ENCODE data around the gene FCER2.
"Not testable (repeated sequence)": the region's sequence is repeated elsewhere in the genome, so short reads cannot be mapped to it uniquely, and the experiment has no call there.

Gene FCER2, protein sequence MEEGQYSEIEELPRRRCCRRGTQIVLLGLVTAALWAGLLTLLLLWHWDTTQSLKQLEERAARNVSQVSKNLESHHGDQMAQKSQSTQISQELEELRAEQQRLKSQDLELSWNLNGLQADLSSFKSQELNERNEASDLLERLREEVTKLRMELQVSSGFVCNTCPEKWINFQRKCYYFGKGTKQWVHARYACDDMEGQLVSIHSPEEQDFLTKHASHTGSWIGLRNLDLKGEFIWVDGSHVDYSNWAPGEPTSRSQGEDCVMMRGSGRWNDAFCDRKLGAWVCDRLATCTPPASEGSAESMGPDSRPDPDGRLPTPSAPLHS

DNA sequence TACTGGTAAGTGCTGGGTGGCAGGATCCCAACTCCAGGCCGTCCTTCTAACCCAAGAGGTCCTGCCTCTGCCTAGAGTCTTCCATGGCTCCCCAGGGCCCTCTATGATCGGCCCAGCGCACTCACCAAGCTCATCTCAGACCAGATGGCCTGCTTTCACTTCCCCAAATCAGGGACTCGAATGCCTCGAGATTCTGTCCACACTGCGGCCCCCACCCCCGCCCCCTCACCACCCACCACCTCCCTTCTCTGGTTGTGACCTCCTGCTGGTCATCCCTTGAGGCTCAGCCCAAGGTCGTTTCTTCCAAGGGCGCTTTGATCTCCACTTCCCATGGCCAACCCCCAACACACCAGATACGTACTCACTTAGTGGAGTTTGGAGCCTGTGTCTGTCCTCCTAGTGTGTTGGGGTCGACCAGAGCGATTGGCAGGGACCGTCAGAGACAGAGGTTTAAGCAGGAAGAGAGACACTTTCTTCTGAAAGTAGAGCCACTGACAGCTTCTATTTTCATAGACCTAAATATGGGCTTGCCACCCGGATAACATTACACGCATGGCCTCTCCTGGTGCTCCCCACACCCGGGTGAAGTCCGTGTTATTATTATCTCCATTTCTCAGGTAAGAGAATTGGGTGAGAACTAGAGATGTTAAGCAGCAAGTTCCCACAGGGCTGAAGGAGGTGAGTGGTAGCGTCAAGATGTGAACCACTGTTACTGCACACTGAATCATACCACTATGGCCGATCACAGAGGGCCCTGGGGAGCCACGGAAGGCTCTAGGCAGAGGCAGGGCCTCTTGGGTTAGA lies at the start of gene FCER2:
Gene FCER2, minus strand, starts transcription at position 478 of the 804 bp plus-strand sequence. CDS start 2,371 bp downstream, outside the sequence.
- TF ChIP-seq, protein P1, sequence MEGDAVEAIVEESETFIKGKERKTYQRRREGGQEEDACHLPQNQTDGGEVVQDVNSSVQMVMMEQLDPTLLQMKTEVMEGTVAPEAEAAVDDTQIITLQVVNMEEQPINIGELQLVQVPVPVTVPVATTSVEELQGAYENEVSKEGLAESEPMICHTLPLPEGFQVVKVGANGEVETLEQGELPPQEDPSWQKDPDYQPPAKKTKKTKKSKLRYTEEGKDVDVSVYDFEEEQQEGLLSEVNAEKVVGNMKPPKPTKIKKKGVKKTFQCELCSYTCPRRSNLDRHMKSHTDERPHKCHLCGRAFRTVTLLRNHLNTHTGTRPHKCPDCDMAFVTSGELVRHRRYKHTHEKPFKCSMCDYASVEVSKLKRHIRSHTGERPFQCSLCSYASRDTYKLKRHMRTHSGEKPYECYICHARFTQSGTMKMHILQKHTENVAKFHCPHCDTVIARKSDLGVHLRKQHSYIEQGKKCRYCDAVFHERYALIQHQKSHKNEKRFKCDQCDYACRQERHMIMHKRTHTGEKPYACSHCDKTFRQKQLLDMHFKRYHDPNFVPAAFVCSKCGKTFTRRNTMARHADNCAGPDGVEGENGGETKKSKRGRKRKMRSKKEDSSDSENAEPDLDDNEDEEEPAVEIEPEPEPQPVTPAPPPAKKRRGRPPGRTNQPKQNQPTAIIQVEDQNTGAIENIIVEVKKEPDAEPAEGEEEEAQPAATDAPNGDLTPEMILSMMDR (IDR thresholded peaks at IDR 0.05): no peak
- no peak for DNase-seq (ENCODE audit: low spot score)
- H3K4me3 ChIP-seq: no peak within 1 kb of the TSS
- H3K27ac ChIP-seq: no peak within 1 kb of the TSS

DNA sequence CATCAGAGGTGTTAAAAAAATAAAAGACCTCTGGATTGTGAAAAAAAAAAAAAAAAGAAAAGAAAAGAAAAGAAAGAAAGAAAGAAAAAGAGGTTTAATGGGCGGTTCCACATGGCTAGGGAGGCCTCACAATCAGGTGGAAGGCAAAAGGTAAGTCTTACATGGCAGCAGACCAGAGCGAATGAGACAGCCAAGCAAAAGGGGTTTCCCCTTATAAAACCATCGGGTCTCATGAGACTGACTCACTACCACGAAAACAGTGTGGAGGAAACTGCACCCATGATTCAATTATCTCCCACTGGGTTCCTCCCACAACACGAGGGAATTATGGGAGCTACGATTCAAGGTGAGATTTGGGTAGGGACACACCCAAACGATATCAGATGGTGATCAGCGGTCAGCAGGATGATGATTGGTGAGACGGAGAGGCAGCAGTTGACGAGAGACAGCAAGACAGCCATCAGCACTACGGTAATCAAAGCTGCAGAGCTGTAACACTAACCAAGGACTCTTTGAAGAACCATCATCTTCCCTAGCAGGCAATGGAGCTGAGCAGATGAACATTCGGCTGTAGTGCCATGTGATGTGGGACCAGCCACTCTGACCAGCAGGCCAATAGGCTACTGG lies 49.3 kb upstream of the FCER2 start:
- DNase-seq (ENCODE audit: low spot score): no peak
- Histone ChIP-seq H3K27ac (no peak overlapping the region), H3K4me3 (no peak overlapping the region)

DNA sequence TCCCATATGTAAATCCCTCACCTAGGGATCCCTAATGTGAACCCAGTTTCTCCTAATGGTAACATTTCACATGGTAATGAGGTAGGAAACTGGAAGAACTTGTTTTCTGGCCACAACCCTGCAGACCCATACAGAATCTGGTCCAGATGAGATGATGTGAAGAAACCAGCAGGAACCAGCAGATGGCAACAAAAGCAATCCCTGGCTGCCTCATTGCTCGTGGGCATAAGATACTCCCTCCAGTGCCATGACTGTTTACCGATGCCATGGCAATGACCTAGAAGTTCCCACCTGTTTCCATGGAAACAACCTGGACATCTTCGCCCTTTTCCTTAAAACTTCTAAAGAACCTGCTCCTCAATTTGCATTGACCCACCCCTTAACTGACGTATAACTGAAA lies 46.8 kb upstream of the FCER2 start:
- TF ChIP-seq, protein P1 (IDR thresholded peaks at IDR 0.05): no peak
- H3K27ac ChIP-seq: no peak overlapping the region
- no peak for DNase-seq (ENCODE audit: low spot score)
- no peak overlapping the region for H3K4me3 ChIP-seq

More for the DNA sequence above, 49.3 kb upstream of the FCER2 start:
- TF ChIP-seq, protein P1 (IDR thresholded peaks at IDR 0.05): no peak

DNA sequence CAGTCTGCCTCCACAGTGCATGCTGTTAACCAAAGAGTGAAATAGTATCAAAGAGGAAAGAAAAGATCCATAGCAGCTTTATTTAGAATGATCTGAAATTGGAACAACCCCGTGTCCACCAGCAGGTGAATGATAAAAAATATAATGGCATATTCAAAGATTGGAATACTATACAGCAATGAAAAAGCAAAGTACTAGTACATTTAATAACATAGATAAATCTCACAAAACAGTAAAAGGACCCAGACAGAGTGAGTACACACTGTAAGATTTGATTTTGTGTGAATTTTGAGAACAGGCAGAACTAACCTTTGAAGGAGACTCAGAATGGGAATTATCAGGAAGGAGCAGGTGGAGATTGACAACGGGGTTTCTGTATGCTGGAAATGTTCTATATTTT lies 46.2 kb upstream of the FCER2 start:
- Histone ChIP-seq H3K27ac (no peak overlapping the region), H3K4me3 (no peak overlapping the region)
- TF ChIP-seq, protein P1 (IDR thresholded peaks at IDR 0.05): no peak
- no peak for DNase-seq (ENCODE audit: low spot score)

DNA sequence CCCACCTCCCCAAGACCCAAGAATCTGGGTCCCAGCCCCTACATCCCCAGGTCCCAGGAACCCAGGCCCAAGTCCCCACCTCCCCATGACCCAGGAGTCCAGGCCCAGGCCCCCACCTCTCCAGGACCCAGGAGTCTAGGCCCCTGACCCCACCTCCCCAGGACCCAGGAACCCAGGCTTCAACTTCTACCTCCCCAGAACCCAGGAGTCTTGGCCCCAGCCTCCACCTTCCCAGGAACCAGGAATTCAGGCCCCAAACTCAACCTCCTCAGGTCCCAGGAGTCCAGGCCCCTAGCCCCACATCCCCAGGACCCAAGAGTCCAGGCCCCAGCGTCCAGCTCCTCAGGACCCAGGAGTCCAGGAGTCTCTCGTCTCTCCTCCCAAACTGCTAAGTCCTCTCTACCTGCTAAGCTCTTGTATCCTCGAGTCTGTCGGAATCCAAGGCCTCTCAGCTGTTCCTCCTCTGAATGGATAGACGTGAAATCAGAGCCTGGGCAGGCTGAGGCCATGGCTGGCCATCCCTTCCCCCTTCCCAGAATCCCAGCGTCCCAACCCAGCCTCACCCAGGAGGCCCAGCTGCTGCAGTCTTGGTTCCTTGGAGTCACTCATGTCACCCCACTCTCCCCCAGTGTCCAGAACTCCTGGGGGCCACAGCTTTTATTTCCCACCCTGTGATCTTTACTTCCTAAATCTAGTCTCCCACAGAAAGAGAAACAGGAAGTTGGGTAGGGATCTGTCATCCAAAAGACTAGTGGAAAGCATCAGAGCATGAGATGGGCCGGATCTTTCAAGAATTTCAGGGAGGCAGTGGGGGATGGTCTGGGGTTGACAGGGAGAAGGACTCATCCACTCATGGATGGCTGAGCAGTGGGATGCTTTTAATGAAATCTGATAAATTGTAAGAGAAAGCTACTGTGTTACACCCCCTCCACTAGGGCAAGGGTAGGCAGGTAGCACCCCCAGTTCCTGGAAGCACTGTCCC lies 45.3 kb upstream of the FCER2 start, which contains the start of gene CD209:
Gene CD209, minus strand, starts transcription at position 632 of the 982 bp plus-strand sequence. Its CDS starts 23 bp downstream, at position 609.
- DNase-seq (ENCODE audit: low spot score): no peak
- peak within 1 kb of the TSS; percentile 31 for H3K4me3 ChIP-seq
- peak within 1 kb of the TSS in 1 of 2 donors; percentile 36 for H3K27ac ChIP-seq
- TF ChIP-seq, protein P1 (IDR thresholded peaks at IDR 0.05): no peak

DNA sequence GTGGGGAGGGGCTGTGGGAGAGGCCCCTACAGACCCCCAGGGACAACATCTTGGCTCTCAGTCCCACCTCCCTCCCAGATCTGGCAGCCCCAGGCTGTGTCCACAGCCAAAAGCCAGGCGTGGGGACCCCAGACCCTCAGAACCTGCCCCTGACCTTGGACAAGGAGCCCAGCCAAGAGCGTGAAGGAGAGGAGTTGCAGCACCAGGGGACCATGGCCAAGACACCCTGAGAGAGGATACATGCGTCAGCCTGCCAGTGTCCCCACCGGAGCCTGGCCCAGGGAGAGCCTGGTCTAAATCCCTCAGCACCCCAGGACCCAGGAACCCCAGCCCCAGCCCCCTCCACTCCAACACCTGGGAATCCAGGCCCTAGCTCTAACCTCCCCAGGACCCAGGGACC lies 44.4 kb upstream of the FCER2 start:
- not testable (repeated sequence) for DNase-seq (ENCODE audit: low spot score); H3K4me3 ChIP-seq
- peak overlapping the region in 1 of 2 donors; percentile 22 for H3K27ac ChIP-seq
